GM23338 (cell line): ENCODE results near the gene CLTA. TPM values are rescaled to one million over a fixed set of nuclear protein-coding genes. Genes with fewer than 3 reads are reported as not detected.

ENCODE experiments used
- ATAC-seq: fragments of 200-7000 bp; cut with Tn5 transposase; 3 replicates; pipeline ENCODE4 v1.9.1; 2020
- DNase-seq: peaks from one replicate; pipeline ENCODE4 v3.0.0-alpha.2; 2015; ENCODE audit warnings: low spot score
- H2AFZ ChIP-seq: fragments of 200-600 bp; sonication (generic); 2 replicates; pipeline ENCODE4 v1.8.0; 2016; ENCODE audit warnings: antibody characterized with exemption, mild to moderate bottlenecking, moderate library complexity
- H3F3A ChIP-seq: fragments of 200-600 bp; sonication (generic); replicated peaks from 2 replicates; pipeline ENCODE4 v1.8.0; 2017; ENCODE audit warnings: antibody characterized with exemption, mixed run types, low read depth
- H3K27ac ChIP-seq: fragments of 200-600 bp; sonication (generic); 2 replicates; pipeline ENCODE4 v1.6.1; 2016; ENCODE audit warnings: low read depth
- H3K27me3 ChIP-seq: fragments of 200-600 bp; sonication (generic); 2 replicates; pipeline ENCODE4 v1.8.0; 2016; ENCODE audit warnings: mild to moderate bottlenecking, mixed run types, moderate library complexity; ENCODE audit not compliant: insufficient read depth
- H3K36me3 ChIP-seq: fragments of 200-600 bp; sonication (generic); 2 replicates; pipeline ENCODE4 v1.8.0; 2016; ENCODE audit warnings: mild to moderate bottlenecking; ENCODE audit not compliant: insufficient read depth
- H3K4me1 ChIP-seq: fragments of 200-600 bp; sonication (generic); 2 replicates; pipeline ENCODE4 v1.8.0; 2016; ENCODE audit warnings: mild to moderate bottlenecking, moderate library complexity; ENCODE audit not compliant: insufficient read depth
- H3K4me2 ChIP-seq: fragments of 200-600 bp; sonication (generic); 2 replicates; pipeline ENCODE4 v1.7.1; 2017; ENCODE audit warnings: mixed run types
- H3K4me3 ChIP-seq: fragments of 200-600 bp; sonication (generic); 2 replicates; pipeline ENCODE4 v1.6.1; 2016; ENCODE audit warnings: mixed run types
- H3K79me2 ChIP-seq: fragments of 200-600 bp; sonication (generic); replicated peaks from 2 replicates; pipeline ENCODE4 v1.8.0; 2017; ENCODE audit warnings: mild to moderate bottlenecking; ENCODE audit not compliant: insufficient read depth
- H3K9me2 ChIP-seq: fragments of 200-600 bp; sonication (generic); 2 replicates; pipeline ENCODE4 v1.8.0; 2017; ENCODE audit not compliant: insufficient read depth
- H4K20me1 ChIP-seq: fragments of 200-600 bp; sonication (generic); replicated peaks from 2 replicates; pipeline ENCODE4 v1.8.0; 2017; ENCODE audit warnings: mild to moderate bottlenecking; ENCODE audit not compliant: insufficient read depth
- H3K27ac Mint-ChIP-seq: 2 replicates; pipeline ENCODE4 v1.8.0; 2020; ENCODE audit warnings: inconsistent platforms, mild to moderate bottlenecking, moderate library complexity, mixed read lengths
- H3K27me3 Mint-ChIP-seq: 3 replicates; pipeline ENCODE4 v1.8.0; 2022; ENCODE audit warnings: low read depth, mild to moderate bottlenecking, moderate library complexity, mixed read lengths, inconsistent platforms; ENCODE audit not compliant: insufficient read depth, poor library complexity
- H3K36me3 Mint-ChIP-seq: 3 replicates; pipeline ENCODE4 v1.8.0; 2021; ENCODE audit warnings: low read depth, mild to moderate bottlenecking, inconsistent platforms, moderate library complexity, mixed read lengths
- H3K4me1 Mint-ChIP-seq: 3 replicates; pipeline ENCODE4 v1.8.0; 2020; ENCODE audit warnings: mild to moderate bottlenecking, inconsistent platforms, mixed read lengths
- H3K4me3 Mint-ChIP-seq: 3 replicates; pipeline ENCODE4 v1.8.0; 2021; ENCODE audit warnings: moderate library complexity, mild to moderate bottlenecking, inconsistent platforms, mixed read lengths
- H3K9me3 Mint-ChIP-seq: 3 replicates; pipeline ENCODE4 v1.8.0; 2020; ENCODE audit warnings: moderate library complexity, mild to moderate bottlenecking, inconsistent platforms, mixed read lengths
- CREB1 ChIP-seq: fragments of 250-450 bp; sonication (Bioruptor Pico); IDR thresholded peaks from 2 replicates; pipeline ENCODE4 v1.5.0; 2020; ENCODE audit warnings: low read depth, mild to moderate bottlenecking, moderate library complexity
- EZH2 ChIP-seq: fragments of 200-600 bp; sonication (generic); IDR thresholded peaks from one replicate; pipeline ENCODE4 v1.8.0; 2017; ENCODE audit warnings: antibody characterized with exemption, mild to moderate bottlenecking, low read depth; ENCODE audit not compliant: unreplicated experiment
- EZH2phosphoT487 ChIP-seq: fragments of 200-600 bp; sonication (generic); IDR thresholded peaks from one replicate; pipeline ENCODE4 v1.8.1; 2018; ENCODE audit warnings: antibody characterized with exemption; ENCODE audit not compliant: unreplicated experiment
- JUNB ChIP-seq: IDR thresholded peaks from one replicate; pipeline ENCODE4 v1.6.1; 2016; ENCODE audit warnings: antibody characterized with exemption; ENCODE audit not compliant: unreplicated experiment
- POLR2AphosphoS5 ChIP-seq: IDR thresholded peaks from 2 replicates; pipeline ENCODE4 v1.6.1; 2016; ENCODE audit warnings: antibody characterized with exemption, low read depth
- REST ChIP-seq: IDR thresholded peaks from one replicate; pipeline ENCODE4 v1.6.1; 2018; ENCODE audit warnings: antibody characterized with exemption; ENCODE audit not compliant: unreplicated experiment
- STAT1 ChIP-seq: IDR thresholded peaks from one replicate; pipeline ENCODE4 v1.6.1; 2016; ENCODE audit warnings: antibody characterized with exemption; ENCODE audit not compliant: unreplicated experiment
- ZNF331 ChIP-seq: fragments of 250-450 bp; sonication (Bioruptor Pico); IDR thresholded peaks from 2 replicates; pipeline ENCODE4 v1.5.0; 2020; ENCODE audit warnings: low read depth, mild to moderate bottlenecking, moderate library complexity
- polyA plus RNA-seq: library from polyadenylated mRNA; unstranded; fragments of >200 nt; fragmentation: Nextera tagmentation; extraction: Ambion mirVana; gene quantifications from 2 replicates; pipeline ENCODE4 v1.2.1, GENCODE V29; 2016
- total RNA-seq: library from RNA; depleted of rRNA; stranded (reverse); fragments of >200 nt; shearing (Covaris generic); gene quantifications from 2 replicates; pipeline ENCODE4 v1.2.3, GENCODE V29; 2014
- TF ChIP-seq, protein P1 (sequence below), 2 experiments: fragments of 200-600 bp in 1 of 2; sonication (generic) in 1 of 2; conservative IDR thresholded peaks; 2 replicates each; pipeline versions ENCODE4 v1.5.1 to v1.6.1; 2016 to 2017; ENCODE audit warnings: antibody characterized with exemption in 2 of 2, low read depth in 2 of 2, mild to moderate bottlenecking in 2 of 2, moderate library complexity in 1 of 2
- TF ChIP-seq, protein P2 (sequence below): IDR thresholded peaks from 2 replicates; pipeline ENCODE4 v1.6.1; 2016; ENCODE audit warnings: antibody characterized with exemption

The CLTA gene
- total and polyA plus RNA-seq, 2 experiments from 2014 or later: 223 to 259 TPM

GRCh38 chr9:36154331-36154952, 36.3 kb upstream of the CLTA start:
- Histone ChIP-seq H3K4me2 (no peak overlapping the region), H4K20me1 (no peaks in the 10 kb centered on the region), H3K27ac (0 out of 2 replicates have a peak overlapping the region, but pooled peaks have one; percentile 40), H3K36me3 (no peaks in the 10 kb centered on the region), H2AFZ (no peak overlapping the region), H3K4me3 (no peak overlapping the region), H3K27me3 (no peaks in the 10 kb centered on the region), H3K4me1 (no peaks in the 10 kb centered on the region), H3K79me2 (no peaks in the 10 kb centered on the region), H3K9me2 (no peaks in the 10 kb centered on the region; the same call in 1 of the 2 replicates), H3F3A (no peaks in the 10 kb centered on the region)
- DNase-seq: no peak
- Mint-ChIP-seq H3K4me1 (peaks cover 6% of the 10 kb centered on the region), H3K36me3 (peaks cover 25% of the 10 kb centered on the region), H3K27ac (no peak overlapping the region), H3K27me3 (peaks cover 13% of the 10 kb centered on the region), H3K9me3 (peaks cover 28% of the 10 kb centered on the region), H3K4me3 (no peak overlapping the region)
- no peak; the same call in 2 of the 3 replicates for ATAC-seq
- TF ChIP-seq STAT1 (no peak), JUNB (no peak), REST (no peak)
- TF ChIP-seq, protein P1, sequence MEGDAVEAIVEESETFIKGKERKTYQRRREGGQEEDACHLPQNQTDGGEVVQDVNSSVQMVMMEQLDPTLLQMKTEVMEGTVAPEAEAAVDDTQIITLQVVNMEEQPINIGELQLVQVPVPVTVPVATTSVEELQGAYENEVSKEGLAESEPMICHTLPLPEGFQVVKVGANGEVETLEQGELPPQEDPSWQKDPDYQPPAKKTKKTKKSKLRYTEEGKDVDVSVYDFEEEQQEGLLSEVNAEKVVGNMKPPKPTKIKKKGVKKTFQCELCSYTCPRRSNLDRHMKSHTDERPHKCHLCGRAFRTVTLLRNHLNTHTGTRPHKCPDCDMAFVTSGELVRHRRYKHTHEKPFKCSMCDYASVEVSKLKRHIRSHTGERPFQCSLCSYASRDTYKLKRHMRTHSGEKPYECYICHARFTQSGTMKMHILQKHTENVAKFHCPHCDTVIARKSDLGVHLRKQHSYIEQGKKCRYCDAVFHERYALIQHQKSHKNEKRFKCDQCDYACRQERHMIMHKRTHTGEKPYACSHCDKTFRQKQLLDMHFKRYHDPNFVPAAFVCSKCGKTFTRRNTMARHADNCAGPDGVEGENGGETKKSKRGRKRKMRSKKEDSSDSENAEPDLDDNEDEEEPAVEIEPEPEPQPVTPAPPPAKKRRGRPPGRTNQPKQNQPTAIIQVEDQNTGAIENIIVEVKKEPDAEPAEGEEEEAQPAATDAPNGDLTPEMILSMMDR (conservative IDR thresholded peaks at IDR 0.05; ENCODE audit: low read depth in 2 of 2): no peak

- ATAC-seq (no peak), DNase-seq (no peak)
- Mint-ChIP-seq H3K36me3 (peaks cover 25% of the 10 kb centered on the region), H3K4me1 (peaks cover 9% of the 10 kb centered on the region), H3K9me3 (peaks cover 28% of the 10 kb centered on the region), H3K27me3 (peaks cover 18% of the 10 kb centered on the region), H3K27ac (no peak overlapping the region), H3K4me3 (no peak overlapping the region)
- no peaks in the 10 kb centered on the region for H3K79me2 ChIP-seq
- no peak overlapping the region for H3K4me3 ChIP-seq
- no peaks in the 10 kb centered on the region for H4K20me1 ChIP-seq
- no peaks in the 10 kb centered on the region for H3K4me1 ChIP-seq
- H3K36me3 ChIP-seq: no peaks in the 10 kb centered on the region
- H2AFZ ChIP-seq: no peak overlapping the region
- no peak overlapping the region for H3K27ac ChIP-seq
- H3F3A ChIP-seq: no peaks in the 10 kb centered on the region
- H3K27me3 ChIP-seq: no peaks in the 10 kb centered on the region
- no peak overlapping the region for H3K4me2 ChIP-seq
- no peaks in the 10 kb centered on the region; the same call in 1 of the 2 replicates for H3K9me2 ChIP-seq
- TF ChIP-seq, protein P1 (conservative IDR thresholded peaks at IDR 0.05; ENCODE audit: low read depth in 2 of 2): no peak
- TF ChIP-seq, protein P2, sequence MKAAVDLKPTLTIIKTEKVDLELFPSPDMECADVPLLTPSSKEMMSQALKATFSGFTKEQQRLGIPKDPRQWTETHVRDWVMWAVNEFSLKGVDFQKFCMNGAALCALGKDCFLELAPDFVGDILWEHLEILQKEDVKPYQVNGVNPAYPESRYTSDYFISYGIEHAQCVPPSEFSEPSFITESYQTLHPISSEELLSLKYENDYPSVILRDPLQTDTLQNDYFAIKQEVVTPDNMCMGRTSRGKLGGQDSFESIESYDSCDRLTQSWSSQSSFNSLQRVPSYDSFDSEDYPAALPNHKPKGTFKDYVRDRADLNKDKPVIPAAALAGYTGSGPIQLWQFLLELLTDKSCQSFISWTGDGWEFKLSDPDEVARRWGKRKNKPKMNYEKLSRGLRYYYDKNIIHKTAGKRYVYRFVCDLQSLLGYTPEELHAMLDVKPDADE: no peak
- TF ChIP-seq CREB1 (CRISPR knock-in tag) (no peak), EZH2phosphoT487 (no peak), REST (no peak), EZH2 (no peak), POLR2AphosphoS5 (no peak), ZNF331 (CRISPR knock-in tag) (no peak), JUNB (no peak), STAT1 (no peak)
These were observed 34.6 kb upstream of the CLTA start for GRCh38 chr9:36156116-36156515.
